HL-60 (cell line): ENCODE data around the gene TYK2.

Experiments
- DNase-seq, 2 experiments: peaks; one replicate each; pipeline ENCODE4 v3.0.0-alpha.2; 2010 to 2020; ENCODE audit warnings: low read depth in 1 of 2, low spot score in 1 of 2
- H3K27ac ChIP-seq: fragments of 250-450 bp; sonication (Bioruptor Pico); replicated peaks from 2 replicates; pipeline ENCODE4 v1.5.1; 2020; ENCODE audit warnings: mild to moderate bottlenecking, moderate library complexity
- H3K27me3 ChIP-seq: fragments of 250-450 bp; sonication (Bioruptor Pico); 2 replicates; pipeline ENCODE4 v1.5.1; 2021; ENCODE audit warnings: mild to moderate bottlenecking, moderate library complexity; ENCODE audit not compliant: insufficient read depth, poor library complexity, severe bottlenecking
- H3K4me3 ChIP-seq: replicated peaks from 2 replicates; pipeline ENCODE4 v1.5.1; 2011; ENCODE audit warnings: mild to moderate bottlenecking, control low read depth, low read length; ENCODE audit not compliant: insufficient read depth
- GABPA ChIP-seq: IDR thresholded peaks from 2 replicates; pipeline ENCODE4 v1.6.1; 2012; ENCODE audit warnings: low read depth
- POLR2AphosphoS5 ChIP-seq: IDR thresholded peaks from 2 replicates; pipeline ENCODE4 v1.6.1; 2012; ENCODE audit warnings: low read depth
- SPI1 ChIP-seq: IDR thresholded peaks from 2 replicates; pipeline ENCODE4 v1.6.1; 2012; ENCODE audit warnings: low read depth, mild to moderate bottlenecking, borderline replicate concordance
- TF ChIP-seq, protein P1 (sequence below): IDR thresholded peaks from 2 replicates; pipeline ENCODE4 v1.6.1; 2012; ENCODE audit warnings: low read depth; ENCODE audit not compliant: insufficient replicate concordance
- TF ChIP-seq, protein P2 (sequence below): IDR thresholded peaks from one replicate; pipeline ENCODE4 v1.5.1; 2011; ENCODE audit warnings: low read length, control low read depth, inconsistent platforms; ENCODE audit not compliant: insufficient read depth

The TYK2 gene

DNA sequence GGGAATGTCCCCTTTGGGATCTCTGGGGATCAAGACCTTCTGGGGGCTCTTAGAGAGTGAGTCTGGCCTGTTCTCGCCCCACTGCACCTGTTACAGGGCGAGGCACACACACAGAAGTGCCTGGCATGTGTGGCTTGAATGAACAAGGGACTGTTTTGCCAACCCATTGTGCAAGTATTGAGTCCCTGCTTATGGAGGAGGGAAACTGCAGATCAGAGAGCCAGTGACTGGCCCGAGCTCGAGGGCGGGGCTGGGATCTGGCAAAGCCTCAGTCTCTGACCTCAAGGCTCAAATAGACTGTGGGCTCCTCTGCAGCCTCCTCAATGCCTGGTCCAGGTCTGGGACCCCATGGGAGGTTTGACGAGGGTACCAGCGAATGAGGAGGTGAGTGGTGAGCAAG, 52.6 kb downstream of the TYK2 start:
- TF ChIP-seq SPI1 (no peak), POLR2AphosphoS5 (no peak), GABPA (no peak)
- TF ChIP-seq, protein P1, sequence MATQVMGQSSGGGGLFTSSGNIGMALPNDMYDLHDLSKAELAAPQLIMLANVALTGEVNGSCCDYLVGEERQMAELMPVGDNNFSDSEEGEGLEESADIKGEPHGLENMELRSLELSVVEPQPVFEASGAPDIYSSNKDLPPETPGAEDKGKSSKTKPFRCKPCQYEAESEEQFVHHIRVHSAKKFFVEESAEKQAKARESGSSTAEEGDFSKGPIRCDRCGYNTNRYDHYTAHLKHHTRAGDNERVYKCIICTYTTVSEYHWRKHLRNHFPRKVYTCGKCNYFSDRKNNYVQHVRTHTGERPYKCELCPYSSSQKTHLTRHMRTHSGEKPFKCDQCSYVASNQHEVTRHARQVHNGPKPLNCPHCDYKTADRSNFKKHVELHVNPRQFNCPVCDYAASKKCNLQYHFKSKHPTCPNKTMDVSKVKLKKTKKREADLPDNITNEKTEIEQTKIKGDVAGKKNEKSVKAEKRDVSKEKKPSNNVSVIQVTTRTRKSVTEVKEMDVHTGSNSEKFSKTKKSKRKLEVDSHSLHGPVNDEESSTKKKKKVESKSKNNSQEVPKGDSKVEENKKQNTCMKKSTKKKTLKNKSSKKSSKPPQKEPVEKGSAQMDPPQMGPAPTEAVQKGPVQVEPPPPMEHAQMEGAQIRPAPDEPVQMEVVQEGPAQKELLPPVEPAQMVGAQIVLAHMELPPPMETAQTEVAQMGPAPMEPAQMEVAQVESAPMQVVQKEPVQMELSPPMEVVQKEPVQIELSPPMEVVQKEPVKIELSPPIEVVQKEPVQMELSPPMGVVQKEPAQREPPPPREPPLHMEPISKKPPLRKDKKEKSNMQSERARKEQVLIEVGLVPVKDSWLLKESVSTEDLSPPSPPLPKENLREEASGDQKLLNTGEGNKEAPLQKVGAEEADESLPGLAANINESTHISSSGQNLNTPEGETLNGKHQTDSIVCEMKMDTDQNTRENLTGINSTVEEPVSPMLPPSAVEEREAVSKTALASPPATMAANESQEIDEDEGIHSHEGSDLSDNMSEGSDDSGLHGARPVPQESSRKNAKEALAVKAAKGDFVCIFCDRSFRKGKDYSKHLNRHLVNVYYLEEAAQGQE = no peak
- TF ChIP-seq, protein P2, sequence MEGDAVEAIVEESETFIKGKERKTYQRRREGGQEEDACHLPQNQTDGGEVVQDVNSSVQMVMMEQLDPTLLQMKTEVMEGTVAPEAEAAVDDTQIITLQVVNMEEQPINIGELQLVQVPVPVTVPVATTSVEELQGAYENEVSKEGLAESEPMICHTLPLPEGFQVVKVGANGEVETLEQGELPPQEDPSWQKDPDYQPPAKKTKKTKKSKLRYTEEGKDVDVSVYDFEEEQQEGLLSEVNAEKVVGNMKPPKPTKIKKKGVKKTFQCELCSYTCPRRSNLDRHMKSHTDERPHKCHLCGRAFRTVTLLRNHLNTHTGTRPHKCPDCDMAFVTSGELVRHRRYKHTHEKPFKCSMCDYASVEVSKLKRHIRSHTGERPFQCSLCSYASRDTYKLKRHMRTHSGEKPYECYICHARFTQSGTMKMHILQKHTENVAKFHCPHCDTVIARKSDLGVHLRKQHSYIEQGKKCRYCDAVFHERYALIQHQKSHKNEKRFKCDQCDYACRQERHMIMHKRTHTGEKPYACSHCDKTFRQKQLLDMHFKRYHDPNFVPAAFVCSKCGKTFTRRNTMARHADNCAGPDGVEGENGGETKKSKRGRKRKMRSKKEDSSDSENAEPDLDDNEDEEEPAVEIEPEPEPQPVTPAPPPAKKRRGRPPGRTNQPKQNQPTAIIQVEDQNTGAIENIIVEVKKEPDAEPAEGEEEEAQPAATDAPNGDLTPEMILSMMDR = no peak
- H3K27ac ChIP-seq = no peak overlapping the region

DNA sequence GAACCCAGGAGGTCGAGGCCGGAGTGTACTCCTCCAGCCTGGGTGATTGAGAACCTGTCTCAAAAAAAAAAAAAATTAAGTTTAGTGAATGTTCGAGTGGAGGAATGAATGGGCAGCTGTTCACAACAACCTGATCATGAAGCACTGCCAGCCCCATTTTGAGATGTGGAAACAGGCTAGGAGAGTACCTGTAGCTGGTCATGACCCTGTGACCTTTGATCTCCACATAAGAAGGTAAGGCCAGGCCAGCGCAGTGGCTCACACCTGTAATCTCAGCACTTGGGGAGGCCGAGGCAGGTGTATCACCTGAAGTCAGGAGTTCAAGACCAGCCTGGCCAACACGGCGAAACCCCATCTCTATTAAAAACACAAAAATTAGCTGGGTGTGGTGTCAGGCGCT, 54.6 kb downstream of the TYK2 start:
- no peaks in the 10 kb centered on the region for H3K27me3 ChIP-seq
- TF ChIP-seq SPI1 (no peak), GABPA (no peak), POLR2AphosphoS5 (no peak)
- TF ChIP-seq, protein P1 = no peak
- TF ChIP-seq, protein P2 = no peak
- no peak overlapping the region for H3K27ac ChIP-seq
- H3K4me3 ChIP-seq = no peak overlapping the region
- no peak for DNase-seq

More for the DNA sequence above, 52.6 kb downstream of the TYK2 start:
- Histone ChIP-seq H3K27me3 (no peaks in the 10 kb centered on the region), H3K4me3 (no peak overlapping the region)
- no peak for DNase-seq

DNA sequence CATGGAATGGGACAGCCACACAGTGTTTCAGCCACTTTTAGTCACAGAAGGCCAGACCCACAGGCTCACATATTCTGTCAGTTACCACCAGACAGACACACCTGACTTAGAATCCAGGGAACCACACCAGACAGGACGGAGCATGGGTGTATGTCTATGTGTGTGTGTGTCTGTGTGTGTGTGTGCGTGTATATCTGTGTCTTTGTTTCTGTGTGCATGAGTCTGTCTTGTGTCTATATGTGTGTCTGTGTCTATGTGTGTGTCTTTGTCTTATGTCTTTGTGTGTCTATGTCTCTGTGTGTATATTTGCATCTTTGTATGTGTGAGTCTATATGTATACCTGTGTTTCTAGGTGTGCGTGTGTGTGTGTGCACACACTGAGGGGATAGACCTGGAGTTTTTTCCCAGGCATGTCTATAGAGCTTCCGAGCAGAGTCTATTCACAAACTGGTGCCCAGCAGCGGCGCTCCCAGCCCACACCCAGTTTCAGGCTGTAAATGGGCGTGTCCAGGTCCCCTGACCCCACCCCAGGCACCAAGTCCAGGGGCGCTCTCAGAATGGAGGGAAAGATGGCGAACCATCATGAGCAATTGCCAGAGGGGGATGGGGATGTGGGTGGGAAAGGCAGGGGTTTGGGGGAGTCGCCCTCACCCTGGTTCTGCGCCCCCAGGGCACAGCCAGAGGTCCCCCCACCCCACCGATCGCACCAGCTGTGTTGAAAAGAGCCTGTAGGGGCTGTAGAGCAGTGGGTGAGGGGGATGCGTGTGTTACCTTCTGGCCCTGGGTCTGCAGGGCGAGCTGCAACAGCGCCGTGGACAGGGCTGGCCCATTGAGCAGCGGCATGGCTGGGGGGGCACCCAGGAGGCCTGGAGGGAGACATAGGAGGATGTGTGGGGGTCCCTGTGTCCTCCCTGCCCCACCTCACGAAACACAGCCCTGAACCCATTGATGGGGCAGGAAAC, 58.2 kb downstream of the TYK2 start:
- Histone ChIP-seq H3K4me3 (no peak overlapping the region), H3K27ac (no peak overlapping the region), H3K27me3 (no peaks in the 10 kb centered on the region)
- TF ChIP-seq SPI1 (no peak), POLR2AphosphoS5 (no peak)
- no peak for DNase-seq

DNA sequence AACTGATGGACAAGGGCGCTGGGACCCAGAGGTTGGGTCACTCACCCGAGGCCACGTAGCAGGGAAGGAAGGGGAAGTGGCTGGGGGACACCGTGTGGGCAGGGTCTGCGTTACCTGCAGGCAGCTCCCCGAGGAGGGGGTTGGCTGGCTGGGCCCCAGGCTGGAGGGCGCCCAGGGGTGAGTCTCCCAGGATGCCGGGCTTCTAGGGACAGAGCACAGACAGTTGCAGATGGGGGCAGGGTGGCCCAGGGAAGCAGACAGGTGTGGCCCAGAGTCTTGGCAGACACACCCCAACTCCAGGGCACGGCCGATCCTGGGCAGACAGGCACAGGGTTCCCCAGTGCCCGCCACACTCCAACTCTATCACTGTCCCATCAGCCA, 59.0 kb downstream of the TYK2 start:
- no peak for DNase-seq
- Histone ChIP-seq H3K27ac (no peak overlapping the region), H3K4me3 (no peak overlapping the region), H3K27me3 (no peaks in the 10 kb centered on the region)
- no peak for TF ChIP-seq GABPA
- no peak for TF ChIP-seq SPI1
- 0 out of 2 replicates have a peak, but pooled peaks have one; percentile 20 for TF ChIP-seq POLR2AphosphoS5
- TF ChIP-seq, protein P2 = no peak
